ENCODE data around the gene CBX2.

DNA sequence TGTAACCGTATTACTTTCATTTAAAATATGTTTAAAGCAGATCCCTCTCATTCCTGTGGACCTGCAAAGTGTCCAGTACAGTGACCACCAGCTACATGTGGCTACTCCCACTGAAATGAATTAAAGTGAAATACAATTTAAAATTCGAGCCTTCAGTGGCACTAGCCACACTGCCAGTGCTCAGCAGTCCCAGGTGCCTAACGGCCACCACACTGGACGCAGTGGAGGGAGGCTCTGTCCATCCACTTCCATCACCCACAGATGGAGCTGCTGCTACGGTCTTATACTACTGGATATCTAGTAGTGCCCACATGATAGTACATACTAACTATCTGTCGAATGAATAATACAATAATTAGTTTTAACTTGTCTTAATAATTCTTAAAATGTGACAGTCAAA lies 2.3 kb upstream of the CBX2 start:
- TF ChIP-seq, protein P1, sequence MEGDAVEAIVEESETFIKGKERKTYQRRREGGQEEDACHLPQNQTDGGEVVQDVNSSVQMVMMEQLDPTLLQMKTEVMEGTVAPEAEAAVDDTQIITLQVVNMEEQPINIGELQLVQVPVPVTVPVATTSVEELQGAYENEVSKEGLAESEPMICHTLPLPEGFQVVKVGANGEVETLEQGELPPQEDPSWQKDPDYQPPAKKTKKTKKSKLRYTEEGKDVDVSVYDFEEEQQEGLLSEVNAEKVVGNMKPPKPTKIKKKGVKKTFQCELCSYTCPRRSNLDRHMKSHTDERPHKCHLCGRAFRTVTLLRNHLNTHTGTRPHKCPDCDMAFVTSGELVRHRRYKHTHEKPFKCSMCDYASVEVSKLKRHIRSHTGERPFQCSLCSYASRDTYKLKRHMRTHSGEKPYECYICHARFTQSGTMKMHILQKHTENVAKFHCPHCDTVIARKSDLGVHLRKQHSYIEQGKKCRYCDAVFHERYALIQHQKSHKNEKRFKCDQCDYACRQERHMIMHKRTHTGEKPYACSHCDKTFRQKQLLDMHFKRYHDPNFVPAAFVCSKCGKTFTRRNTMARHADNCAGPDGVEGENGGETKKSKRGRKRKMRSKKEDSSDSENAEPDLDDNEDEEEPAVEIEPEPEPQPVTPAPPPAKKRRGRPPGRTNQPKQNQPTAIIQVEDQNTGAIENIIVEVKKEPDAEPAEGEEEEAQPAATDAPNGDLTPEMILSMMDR (IDR thresholded peaks at IDR 0.05; ENCODE audit: low read depth, low read length, poor library complexity, severe bottlenecking), result no peak
- no peak for TF ChIP-seq EZH2phosphoT487 (IDR thresholded peaks at IDR 0.05; ENCODE audit: borderline replicate concordance, low read length)

Data from DOHH2 (cell line).